Measurements from ENCODE around the gene SLC51A. TPM values are rescaled to one million over a fixed set of nuclear protein-coding genes. Genes with fewer than 3 reads are reported as not detected.

SLC51A gene
- total and polyA plus RNA-seq, 2 donors (not counting 1 experiment from before 2014, with no cell fraction given), result not detected

DNA sequence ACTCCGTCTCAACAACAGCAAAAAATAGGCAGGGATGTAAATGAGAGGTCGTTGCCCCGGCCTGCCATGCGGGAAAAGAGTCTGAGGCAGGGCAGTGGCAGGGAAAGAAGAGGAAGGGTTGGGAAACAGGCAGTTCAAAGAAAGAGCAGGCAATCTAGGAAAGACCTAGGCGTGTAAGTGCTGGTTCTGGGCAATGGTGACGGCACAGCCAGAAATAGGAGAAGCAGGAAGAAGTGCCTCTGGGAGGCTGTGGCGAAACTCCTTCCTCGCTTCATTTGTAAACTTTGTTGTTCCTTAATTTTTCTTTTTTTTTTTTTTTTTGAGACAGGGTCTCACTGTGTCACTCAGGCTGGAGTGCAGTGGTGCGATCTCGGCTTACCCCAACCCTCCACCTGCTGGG, 4.3 kb downstream of the SLC51A start:
- no peak overlapping the region for H3K27ac Mint-ChIP-seq
- TF ChIP-seq CTCF (IDR thresholded peaks at IDR 0.05), result no peak
- ATAC-seq (ENCODE audit: low read depth) (no peak), DNase-seq (no peak)
- no peak overlapping the region for H3K9ac ChIP-seq (ENCODE audit: low read length)
- 94% methylated on average over 4 of the region's 10 CpGs for WGBS (ENCODE audit: insufficient coverage)
- no peak overlapping the region for H3K4me3 Mint-ChIP-seq
- no peaks in the 10 kb centered on the region for H3K27me3 Mint-ChIP-seq
- H3K4me2 ChIP-seq (replicated peaks; ENCODE audit: low read depth, low read length, poor library complexity, severe bottlenecking), result no peak overlapping the region
- no peak overlapping the region for H3K27ac ChIP-seq (ENCODE audit: low read length in 2 of 2)
- CTCF ChIA-PET, result interaction anchor here (0.6 kb wide), 1 partner anchor 120 kb away, joined by 3 read pairs; no protein-coding TSS in a partner anchor
- H4K20me1 ChIP-seq (ENCODE audit: control insufficient read depth, insufficient read depth, low read length, poor library complexity, severe bottlenecking), result no peaks in the 10 kb centered on the region
- H3K9me3 Mint-ChIP-seq (ENCODE audit: insufficient read depth), result no peaks in the 10 kb centered on the region
- no peaks in the 10 kb centered on the region for H3K36me3 ChIP-seq (replicated peaks in 1 of 2; ENCODE audit: control extremely low read depth in 1 of 2, control insufficient read depth in 1 of 2, extremely low read depth in 1 of 2, insufficient read depth in 2 of 2, low read length in 1 of 2)
- H3K9me3 ChIP-seq (ENCODE audit: control extremely low read depth in 1 of 3, control insufficient read depth in 2 of 3, insufficient read depth in 1 of 3, low read length in 2 of 3), result no peaks in the 10 kb centered on the region
- intact Hi-C loops (cut with micrococcal nuclease), result no loop called here
- H3K79me2 ChIP-seq (ENCODE audit: control insufficient read depth, insufficient read depth, low read length), result no peaks in the 10 kb centered on the region
- POLR2A ChIA-PET, result interaction anchor here (0.7 kb wide), 1 partner anchor 149 kb away, joined by 11 read pairs; no protein-coding TSS in a partner anchor
- peaks cover 17% of the 10 kb centered on the region for H3K4me1 Mint-ChIP-seq
- H3K27me3 ChIP-seq (replicated peaks in 1 of 4; ENCODE audit: control extremely low read depth in 1 of 4, control insufficient read depth in 3 of 4, insufficient read depth in 4 of 4, low read length in 3 of 4), result no peaks in the 10 kb centered on the region
- H3K4me1 ChIP-seq (ENCODE audit: control insufficient read depth in 2 of 2, insufficient read depth in 2 of 2, low read length in 2 of 2), result peaks cover 7 to 15% of the 10 kb centered on the region in 2 donors
- no peak overlapping the region for H3K4me3 ChIP-seq (ENCODE audit: control extremely low read depth in 1 of 5, extremely low read depth in 1 of 5, insufficient read depth in 1 of 5, low read depth in 2 of 5, low read length in 4 of 5)
- no peak overlapping the region for H2AFZ ChIP-seq (ENCODE audit: insufficient read depth, low read depth, low read length, poor library complexity, severe bottlenecking)

GRCh38 chr3:196220991-196221390, 4.7 kb downstream of the SLC51A start:
- 78% methylated on average over 6 of the region's 7 CpGs for WGBS (ENCODE audit: insufficient coverage)

More at GRCh38 chr3:196220991-196221390, 4.7 kb downstream of the SLC51A start:
- no peak for TF ChIP-seq EZH2 (IDR thresholded peaks at IDR 0.05; ENCODE audit: borderline replicate concordance, insufficient read depth, low read depth, low read length, poor library complexity, severe bottlenecking)
- no peak for TF ChIP-seq CTCF (IDR thresholded peaks at IDR 0.05)
- Mint-ChIP-seq H3K9me3 (ENCODE audit: insufficient read depth) (no peaks in the 10 kb centered on the region), H3K27ac (no peak overlapping the region), H3K27me3 (no peaks in the 10 kb centered on the region), H3K4me1 (peaks cover 17% of the 10 kb centered on the region), H3K4me3 (no peak overlapping the region)
- Histone ChIP-seq H3K27ac (ENCODE audit: low read length in 2 of 2) (no peak overlapping the region), H3K9ac (ENCODE audit: low read length) (no peak overlapping the region), H3K9me3 (ENCODE audit: control extremely low read depth in 1 of 3, control insufficient read depth in 2 of 3, insufficient read depth in 1 of 3, low read length in 2 of 3) (no peaks in the 10 kb centered on the region), H3K27me3 (replicated peaks in 1 of 4; ENCODE audit: control extremely low read depth in 1 of 4, control insufficient read depth in 3 of 4, insufficient read depth in 4 of 4, low read length in 3 of 4) (no peaks in the 10 kb centered on the region), H3K79me2 (ENCODE audit: control insufficient read depth, insufficient read depth, low read length) (no peaks in the 10 kb centered on the region), H3K4me2 (replicated peaks; ENCODE audit: low read depth, low read length, poor library complexity, severe bottlenecking) (no peak overlapping the region), H3K36me3 (replicated peaks in 1 of 2; ENCODE audit: control extremely low read depth in 1 of 2, control insufficient read depth in 1 of 2, extremely low read depth in 1 of 2, insufficient read depth in 2 of 2, low read length in 1 of 2) (no peaks in the 10 kb centered on the region), H4K20me1 (ENCODE audit: control insufficient read depth, insufficient read depth, low read length, poor library complexity, severe bottlenecking) (no peaks in the 10 kb centered on the region), H2AFZ (ENCODE audit: insufficient read depth, low read depth, low read length, poor library complexity, severe bottlenecking) (no peak overlapping the region), H3K4me1 (ENCODE audit: control insufficient read depth in 2 of 2, insufficient read depth in 2 of 2, low read length in 2 of 2) (peaks cover 7 to 15% of the 10 kb centered on the region in 2 donors), H3K4me3 (ENCODE audit: control extremely low read depth in 1 of 5, extremely low read depth in 1 of 5, insufficient read depth in 1 of 5, low read depth in 2 of 5, low read length in 4 of 5) (no peak overlapping the region)
- POLR2A ChIA-PET, result interaction anchor here (0.7 kb wide), 1 partner anchor 149 kb away, joined by 11 read pairs; no protein-coding TSS in a partner anchor
- no peak for DNase-seq
- no peak for ATAC-seq (ENCODE audit: low read depth)
- intact Hi-C loops (cut with micrococcal nuclease), result no loop called here
- CTCF ChIA-PET, result interaction anchor here (0.6 kb wide), 2 partner anchors 120 to 1186 kb away, joined by 3 to 4 read pairs; no protein-coding TSS in a partner anchor

Data from B cell (primary cell).